Astrocyte (in vitro differentiated cells and primary cell): ENCODE results near the gene ZBTB7A.

Experiments
- EZH2 ChIP-seq: IDR thresholded peaks from 2 replicates; pipeline ENCODE4 v1.6.1; 2012; ENCODE audit warnings: mild to moderate bottlenecking, low read length, inconsistent platforms; ENCODE audit not compliant: insufficient read depth
- TF ChIP-seq, protein P1 (sequence below): IDR thresholded peaks from 2 replicates; pipeline ENCODE4 v1.5.1; 2011; ENCODE audit warnings: low read depth, mild to moderate bottlenecking, inconsistent platforms, low read length, moderate library complexity; ENCODE audit not compliant: insufficient read depth

- TF ChIP-seq, protein P1, sequence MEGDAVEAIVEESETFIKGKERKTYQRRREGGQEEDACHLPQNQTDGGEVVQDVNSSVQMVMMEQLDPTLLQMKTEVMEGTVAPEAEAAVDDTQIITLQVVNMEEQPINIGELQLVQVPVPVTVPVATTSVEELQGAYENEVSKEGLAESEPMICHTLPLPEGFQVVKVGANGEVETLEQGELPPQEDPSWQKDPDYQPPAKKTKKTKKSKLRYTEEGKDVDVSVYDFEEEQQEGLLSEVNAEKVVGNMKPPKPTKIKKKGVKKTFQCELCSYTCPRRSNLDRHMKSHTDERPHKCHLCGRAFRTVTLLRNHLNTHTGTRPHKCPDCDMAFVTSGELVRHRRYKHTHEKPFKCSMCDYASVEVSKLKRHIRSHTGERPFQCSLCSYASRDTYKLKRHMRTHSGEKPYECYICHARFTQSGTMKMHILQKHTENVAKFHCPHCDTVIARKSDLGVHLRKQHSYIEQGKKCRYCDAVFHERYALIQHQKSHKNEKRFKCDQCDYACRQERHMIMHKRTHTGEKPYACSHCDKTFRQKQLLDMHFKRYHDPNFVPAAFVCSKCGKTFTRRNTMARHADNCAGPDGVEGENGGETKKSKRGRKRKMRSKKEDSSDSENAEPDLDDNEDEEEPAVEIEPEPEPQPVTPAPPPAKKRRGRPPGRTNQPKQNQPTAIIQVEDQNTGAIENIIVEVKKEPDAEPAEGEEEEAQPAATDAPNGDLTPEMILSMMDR = no peak
- no peak for TF ChIP-seq EZH2
Measured at GRCh38 chr19:4093643-4094175, 27.0 kb upstream of the ZBTB7A start.
